ENCODE results near the gene LRP1-AS.

LRP1-AS gene

DNA sequence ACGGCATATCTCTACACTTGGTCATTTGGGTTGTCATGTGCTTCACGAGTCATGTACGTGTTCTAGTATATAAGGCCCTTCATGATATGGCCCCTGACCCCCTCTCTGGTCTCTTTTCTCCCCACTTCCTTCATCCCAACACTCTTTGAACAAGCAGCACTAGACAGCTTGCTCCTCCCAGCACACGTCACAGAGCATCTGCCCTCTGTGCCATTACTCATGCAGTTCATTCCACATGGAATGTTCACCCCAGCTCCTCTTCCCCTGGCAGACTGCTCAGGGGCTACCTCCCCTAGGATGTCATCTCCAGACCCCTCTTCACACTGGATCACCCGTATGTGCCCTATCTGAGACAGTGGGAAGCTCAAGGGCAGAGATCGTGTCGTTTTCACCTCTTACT, 14.1 kb upstream of the LRP1-AS start:
- H3K4me3 ChIP-seq (ENCODE audit: low read depth, low read length), result no peak overlapping the region

DNA sequence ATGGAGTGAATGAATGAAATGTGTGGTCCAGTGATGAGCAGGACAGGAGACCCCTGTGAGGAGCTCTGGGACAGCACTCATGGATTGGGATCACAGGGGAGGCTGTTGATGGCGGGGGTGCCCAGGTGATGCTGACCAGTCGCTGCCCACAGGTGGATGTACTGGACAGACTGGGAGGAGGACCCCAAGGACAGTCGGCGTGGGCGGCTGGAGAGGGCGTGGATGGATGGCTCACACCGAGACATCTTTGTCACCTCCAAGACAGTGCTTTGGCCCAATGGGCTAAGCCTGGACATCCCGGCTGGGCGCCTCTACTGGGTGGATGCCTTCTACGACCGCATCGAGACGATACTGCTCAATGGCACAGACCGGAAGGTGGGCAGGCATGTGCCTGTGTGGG, 13.3 kb upstream of the LRP1-AS start:
- no peak overlapping the region for H3K4me3 ChIP-seq (ENCODE audit: low read depth, low read length)

DNA sequence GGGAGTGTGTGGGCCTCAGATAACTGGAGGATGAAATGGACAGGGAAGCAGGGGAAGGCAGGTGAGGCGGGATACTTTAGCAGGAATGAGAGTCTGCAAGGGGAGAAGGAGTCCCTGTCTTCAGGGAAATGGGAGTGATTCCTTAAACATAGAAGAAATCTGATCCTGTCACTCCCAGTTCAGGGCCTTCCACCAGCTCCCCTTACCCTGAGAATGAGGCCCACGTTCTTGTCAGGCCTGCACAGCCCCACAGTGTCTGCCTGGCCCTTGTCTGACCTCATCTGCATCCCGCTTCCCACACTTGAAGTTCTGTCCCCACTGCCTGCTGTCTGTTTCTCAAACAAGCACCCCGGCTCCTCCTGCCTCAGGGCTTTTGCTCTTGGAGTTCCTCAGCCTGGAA, 12.6 kb upstream of the LRP1-AS start:
- H3K4me3 ChIP-seq (ENCODE audit: low read depth, low read length), result no peak overlapping the region

DNA sequence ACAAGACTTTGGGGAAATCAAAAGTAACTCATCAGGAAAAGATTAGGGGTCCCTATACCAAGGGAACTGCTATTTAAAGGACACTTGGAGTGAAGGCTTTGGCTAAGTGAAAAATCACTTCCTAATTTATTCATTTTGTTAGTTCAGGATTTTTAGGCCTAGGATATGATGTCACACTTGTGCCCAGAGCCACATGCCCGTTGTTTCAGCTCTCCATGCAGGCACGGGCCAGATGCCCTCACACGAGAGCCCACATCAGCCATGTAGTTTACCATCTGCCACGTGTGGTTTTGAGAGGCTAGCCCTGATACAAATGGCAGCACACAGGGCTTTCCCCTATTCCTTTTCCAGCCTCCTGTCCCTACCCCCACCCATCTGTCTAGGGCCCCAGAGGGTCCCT, 11.9 kb upstream of the LRP1-AS start:
- H3K4me3 ChIP-seq (ENCODE audit: low read depth, low read length), result no peak overlapping the region

DNA sequence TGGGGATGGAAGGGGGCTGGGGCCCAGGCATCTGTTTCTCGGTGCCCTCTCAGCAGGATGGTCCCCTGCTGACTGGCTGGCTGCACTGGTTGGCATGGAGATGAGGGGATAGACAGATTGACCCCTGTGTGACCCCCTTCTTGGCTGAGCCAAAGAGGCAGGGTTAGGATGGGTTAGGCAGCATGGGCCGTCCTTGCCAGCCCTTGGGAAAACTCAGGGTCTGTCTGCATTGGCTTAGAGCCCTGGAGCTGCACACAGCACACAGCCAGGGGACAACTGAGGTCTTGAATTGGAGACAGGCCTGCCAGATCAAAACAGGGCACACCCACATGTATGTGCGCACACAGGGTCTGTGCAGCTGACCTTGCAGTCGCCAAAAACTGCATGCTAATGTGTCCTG, 11.2 kb upstream of the LRP1-AS start:
- no peak overlapping the region for H3K4me3 ChIP-seq (ENCODE audit: low read depth, low read length)

DNA sequence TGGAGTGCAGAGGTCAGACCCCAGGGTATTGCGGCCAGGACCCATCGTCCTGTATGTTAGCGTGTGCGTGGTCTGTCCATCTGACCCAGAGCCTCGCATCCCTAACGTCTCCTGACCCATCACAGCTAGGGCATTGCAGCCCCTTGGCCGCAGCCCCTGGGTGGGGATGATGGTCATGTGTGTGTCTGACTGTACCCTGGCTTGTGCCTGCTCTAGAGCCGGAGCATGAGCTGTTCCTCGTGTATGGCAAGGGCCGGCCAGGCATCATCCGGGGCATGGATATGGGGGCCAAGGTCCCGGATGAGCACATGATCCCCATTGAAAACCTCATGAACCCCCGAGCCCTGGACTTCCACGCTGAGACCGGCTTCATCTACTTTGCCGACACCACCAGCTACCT, 10.8 kb upstream of the LRP1-AS start:
- H3K4me3 ChIP-seq (ENCODE audit: low read depth, low read length), result no peak overlapping the region

DNA sequence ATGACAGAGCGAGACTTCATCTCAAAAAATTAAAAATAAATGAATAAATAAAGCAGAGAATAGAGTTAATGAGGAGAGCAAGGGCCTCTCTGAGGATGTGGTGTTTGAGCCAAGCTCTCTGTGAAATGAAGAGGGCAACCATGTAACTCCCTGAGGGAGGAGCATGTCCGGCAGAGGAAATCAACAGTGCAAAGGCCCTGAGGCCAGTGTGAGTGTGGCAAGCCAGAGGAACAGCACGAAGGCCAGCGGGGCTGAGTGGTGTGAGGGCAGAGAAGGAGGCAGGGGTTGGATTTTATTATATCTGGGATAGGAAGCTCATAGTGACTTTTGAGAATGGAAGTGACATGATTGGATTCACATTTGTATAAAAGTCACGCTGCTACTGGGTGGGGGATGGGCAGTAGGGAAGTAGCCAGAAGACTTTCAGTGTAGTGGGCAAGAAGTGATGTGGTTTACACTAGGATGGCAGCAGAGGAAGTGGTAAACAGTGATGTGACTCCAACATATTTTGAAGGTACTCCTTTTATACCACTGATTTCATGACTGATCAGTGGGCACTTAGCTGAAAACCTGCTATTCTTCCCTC, 10.3 kb upstream of the LRP1-AS start:
- H3K4me3 ChIP-seq (ENCODE audit: low read depth, low read length), result no peak overlapping the region

DNA sequence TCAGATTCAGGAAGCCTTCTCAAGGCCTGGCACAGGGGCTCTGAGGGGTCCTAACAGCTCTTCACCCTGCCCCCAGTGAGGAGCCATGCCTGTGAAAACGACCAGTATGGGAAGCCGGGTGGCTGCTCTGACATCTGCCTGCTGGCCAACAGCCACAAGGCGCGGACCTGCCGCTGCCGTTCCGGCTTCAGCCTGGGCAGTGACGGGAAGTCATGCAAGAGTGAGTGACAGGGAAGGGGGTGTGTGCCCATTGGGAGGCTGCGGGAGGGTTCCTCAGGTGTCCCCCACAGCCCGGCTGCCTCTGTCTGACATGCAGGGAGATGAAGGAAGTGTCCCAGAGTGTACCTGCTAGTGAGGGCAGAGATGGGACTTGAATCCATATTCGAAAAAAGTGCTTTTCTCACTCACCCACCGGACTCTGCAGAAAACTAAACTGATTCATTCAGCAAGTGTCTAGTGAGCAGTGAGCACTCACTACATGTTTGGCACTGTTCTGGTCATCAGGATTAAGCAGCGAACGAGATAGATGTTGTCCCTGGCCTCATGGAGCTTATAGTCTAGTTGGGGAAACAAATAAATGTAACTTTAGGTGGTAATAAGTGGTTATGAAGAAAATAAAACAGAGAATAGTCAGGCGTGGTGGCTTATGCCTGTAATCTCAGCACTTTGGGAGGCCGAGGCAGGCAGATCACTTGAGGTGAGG, 9.4 kb upstream of the LRP1-AS start:
- H3K4me3 ChIP-seq (ENCODE audit: low read depth, low read length), result no peak overlapping the region

DNA sequence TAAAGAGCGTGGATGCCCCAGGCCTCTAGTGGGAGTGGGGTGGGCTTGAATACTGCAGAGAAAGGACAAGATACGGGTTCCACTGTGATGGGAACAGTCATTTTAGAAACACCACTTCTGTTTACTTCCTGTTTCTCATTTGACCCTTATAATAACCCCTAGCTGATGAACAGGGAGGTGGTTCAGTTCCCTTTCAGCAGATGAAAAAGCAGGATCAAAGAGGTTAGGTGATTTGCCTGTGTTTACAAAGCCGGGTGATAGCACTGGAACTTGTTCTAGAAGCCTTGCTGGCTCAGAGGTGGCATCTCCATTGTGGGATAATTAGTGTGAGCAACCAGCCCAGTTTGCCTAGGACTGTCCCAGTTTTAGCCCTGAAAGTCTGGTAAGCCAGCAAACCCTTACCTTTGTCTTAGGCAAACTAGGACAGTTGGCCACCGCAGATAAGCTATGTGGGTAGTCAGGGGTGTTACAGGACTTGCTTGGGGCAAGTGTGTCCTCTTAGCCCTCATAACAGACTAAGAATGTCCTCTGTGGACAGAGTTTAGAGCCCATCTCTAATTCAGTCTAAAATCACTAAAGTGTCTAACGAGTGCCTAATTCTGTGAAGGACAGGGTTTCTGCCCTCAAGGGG, 7.5 kb upstream of the LRP1-AS start:
- no peak overlapping the region for H3K4me3 ChIP-seq (ENCODE audit: low read depth, low read length)

DNA sequence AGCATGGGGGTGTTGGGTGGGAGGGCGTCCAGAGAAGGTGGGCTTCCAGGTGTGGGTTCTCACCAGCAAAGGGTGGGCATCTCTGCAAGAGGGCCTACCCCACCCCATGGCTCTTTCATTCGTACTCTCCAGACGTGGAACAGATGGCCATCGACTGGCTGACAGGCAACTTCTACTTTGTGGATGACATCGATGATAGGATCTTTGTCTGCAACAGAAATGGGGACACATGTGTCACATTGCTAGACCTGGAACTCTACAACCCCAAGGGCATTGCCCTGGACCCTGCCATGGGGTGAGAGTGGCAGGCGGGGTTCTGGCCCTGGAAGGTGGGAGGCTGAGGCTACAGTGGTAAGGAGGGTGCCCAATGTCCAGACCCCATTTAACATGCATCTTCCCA, 6.7 kb upstream of the LRP1-AS start:
- no peak overlapping the region for H3K4me3 ChIP-seq (ENCODE audit: low read depth, low read length)

DNA sequence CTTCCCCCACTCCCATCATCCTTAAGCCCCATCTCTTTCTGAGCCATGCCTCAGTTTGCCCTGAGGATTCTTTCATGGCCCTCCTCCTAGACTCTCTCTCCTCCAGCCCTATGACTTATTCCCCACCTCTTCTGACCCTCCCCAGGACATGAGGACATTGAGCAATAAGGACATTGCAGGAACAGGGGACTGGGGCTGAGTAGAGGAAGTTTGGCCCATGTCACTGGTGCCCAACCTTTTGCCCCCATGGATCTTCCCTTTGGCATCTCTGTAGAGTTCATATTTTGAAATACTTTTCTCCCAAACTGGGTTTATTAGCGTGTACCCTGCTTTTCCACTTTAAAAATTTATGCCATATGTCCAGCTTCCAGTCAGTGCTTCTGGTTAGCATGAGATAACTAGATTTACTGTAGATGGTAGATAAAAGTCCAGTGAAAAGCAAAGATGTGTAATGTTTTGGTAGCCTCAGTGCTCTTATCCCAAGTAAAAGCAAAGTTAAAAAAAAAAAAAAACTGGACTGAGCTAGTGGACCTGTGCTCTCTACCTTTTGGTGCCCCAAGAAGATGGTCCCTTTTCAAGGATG, 6.1 kb upstream of the LRP1-AS start:
- H3K4me3 ChIP-seq (ENCODE audit: low read depth, low read length), result no peak overlapping the region

DNA sequence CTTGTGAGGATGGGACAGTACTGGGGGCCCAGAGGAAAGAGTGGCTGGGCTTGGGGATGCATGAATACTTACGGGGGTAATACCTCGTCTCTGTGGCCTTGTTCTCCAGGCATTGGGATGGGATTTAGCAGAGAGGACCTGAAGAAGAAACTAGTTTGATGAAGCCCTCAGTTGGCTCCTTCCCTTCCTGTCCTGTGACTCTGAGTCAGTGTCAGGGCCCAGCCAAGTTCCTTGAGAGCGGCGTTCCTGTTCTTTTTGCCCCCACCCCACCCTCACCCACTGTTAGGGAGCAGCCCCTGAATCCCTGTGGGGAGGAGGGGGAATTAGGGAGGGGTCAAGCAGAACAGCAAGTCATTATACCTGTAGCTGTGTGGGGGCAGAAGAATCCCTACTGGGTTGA, 5.2 kb upstream of the LRP1-AS start:
- no peak overlapping the region for H3K4me3 ChIP-seq (ENCODE audit: low read depth, low read length)

DNA sequence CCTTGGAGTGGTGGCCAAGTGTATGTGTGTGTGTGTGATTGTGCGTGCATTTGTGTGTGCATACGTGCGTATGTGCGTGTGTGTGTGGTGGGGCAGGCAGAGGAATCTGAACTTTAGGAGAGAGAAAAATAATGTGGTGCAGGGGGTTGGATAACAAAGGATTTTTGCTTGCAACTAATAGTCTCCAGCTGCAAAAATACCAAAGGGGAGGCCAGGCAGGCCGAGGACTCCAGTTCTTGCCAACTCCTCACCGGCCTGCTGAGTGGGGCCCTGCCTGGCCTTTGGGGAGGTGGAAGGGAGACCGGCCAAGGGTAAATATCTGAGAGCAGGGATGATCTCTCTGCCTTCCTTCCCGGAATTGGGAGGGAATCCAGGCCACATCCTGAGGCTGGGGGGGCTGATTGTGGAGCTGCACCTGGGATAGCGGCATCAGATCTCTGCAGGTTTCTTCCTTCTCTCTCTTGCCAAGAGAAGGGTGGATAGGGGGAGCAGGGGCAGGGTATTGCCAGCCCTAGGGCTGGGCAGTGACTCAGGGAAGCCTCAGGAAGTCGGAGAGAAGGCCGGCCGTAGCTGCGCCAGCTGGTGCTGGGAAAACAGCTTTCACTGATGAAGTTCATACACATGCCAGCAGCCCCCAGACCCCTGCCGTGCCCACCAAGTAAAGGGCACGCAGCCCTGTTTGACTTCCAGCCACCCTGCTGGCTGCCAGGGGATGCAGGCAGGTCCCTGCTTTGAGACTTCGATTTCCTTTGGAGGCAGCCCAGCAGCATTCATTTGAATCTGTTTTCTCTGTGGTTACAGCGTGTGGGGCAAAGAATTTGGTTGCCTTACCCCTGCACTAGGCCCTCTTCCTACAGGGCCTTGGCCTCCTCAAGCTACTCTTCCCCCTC, 4.6 kb upstream of the LRP1-AS start:
- H3K4me3 ChIP-seq (ENCODE audit: low read depth, low read length), result no peak overlapping the region

DNA sequence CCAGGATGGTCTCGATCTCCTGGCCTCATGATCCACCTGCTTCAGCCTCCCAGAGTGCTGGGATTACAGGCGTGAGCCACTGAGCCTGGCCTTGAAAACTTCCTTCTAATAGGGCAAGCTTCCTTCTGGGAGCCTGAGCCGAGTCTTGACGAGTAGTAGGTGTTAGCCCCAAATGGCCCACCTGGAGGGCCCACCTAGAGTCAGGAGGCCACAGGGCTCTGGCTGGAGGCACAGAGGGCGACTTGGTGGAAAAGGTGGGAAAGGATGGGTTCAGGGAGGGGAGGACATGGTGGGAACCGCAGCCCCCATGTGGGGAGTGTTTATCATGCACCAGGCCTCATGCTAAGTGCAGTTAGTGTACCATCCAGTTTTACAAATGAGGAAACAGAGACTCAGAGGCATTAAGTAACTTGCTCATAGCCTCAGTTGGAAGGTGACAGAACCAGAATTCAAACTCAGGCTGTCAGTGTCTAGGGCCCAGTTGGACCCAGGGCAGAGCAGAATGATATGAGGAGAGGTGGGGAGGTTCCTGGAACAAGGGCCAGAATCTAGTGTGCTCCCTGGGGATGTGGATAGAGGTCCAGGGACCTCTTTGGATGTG, 3.1 kb upstream of the LRP1-AS start:
- H3K4me3 ChIP-seq (ENCODE audit: low read depth, low read length), result no peak overlapping the region

DNA sequence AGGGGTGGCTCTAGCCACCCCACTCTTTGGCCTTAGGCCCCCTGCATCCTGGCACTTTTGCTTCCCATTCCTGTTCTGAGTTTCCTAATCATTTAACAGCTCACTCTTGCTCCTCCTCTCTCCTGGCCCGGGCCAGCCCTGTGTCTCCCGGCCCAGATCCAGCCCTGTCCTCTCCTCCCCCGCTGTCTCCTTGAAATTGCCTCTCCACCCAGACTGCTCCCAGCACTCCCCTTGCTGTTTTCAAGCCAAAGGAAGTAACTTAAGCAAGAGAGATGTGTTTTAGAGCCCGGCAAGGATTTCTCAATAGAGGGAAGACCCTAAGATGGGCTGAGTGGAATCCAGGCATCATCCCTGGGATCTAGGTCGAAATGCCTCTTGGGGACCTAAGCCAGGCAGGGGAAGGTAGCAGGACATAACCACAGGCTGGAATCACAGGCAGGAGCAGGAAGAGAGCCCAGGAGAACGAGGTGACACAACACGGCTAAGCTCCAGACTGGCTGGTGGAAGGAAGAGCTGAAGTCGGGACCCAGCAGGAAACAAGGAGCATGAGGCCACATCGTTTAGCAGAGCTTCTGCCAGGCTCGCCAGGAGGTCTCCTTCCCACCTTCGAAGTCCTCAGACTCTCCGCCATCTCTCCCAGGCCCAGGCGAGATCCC, 2.0 kb upstream of the LRP1-AS start:
- no peak overlapping the region for H3K4me3 ChIP-seq (ENCODE audit: low read depth, low read length)

DNA sequence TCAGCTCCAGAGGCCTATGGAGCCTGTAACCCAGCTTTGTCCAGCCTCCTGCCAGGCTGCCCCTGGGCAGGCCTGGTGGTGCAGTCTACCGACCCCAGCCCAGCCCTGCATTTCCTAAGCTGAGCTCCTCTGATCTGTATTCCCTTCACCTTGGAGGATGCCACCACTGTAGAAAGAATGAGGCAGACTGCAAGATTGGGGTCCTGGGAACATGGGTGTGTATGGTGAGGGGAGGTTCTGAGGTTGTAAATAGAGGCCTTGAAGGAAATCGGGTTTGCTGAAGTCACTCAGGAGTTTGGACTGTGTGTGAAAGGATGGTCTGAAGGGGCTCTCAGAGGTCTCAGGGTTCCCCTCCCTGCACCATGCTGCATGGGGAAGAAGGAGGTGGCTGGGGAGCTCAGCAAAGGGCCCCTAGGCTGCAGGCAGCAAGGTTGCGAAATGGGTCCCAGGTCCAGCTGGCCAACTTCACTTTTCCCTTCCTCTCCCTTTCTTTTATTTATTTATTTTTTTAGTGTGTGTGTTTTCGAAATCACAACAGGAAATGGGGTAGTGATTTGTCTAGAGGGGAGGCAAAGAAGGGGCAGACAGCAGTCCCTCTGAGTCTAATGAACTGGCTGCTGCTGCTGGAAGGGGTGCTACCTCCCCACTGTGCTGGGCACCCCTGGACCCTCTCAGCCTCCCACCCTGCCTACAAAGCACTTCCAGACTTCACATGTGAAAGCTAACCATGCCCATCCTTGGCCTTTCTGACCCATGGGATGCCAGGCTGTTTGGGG, 1.2 kb upstream of the LRP1-AS start:
- no peak overlapping the region for H3K4me3 ChIP-seq (ENCODE audit: low read depth, low read length)

DNA sequence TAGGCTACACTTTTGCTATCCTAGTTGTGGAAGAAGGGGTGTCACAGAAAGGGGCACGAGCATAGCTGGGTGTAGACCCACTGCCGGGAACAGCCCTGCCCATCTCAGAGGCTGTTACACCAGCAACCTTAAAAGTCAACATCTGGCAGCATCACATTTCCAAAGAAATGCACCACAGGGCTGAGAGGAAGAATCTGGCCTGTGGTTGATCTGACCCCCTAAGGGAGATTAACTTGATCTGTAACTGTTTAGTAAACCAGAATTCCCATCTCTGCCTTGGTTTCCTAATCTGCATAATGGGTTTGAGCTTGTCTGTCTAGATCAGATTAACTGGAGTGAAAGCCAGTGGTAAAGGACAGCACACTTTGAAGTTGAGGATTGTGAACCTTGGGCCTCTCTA, 1.3 kb downstream of the LRP1-AS start:
- H3K4me3 ChIP-seq (ENCODE audit: low read depth, low read length), result no peak overlapping the region

DNA sequence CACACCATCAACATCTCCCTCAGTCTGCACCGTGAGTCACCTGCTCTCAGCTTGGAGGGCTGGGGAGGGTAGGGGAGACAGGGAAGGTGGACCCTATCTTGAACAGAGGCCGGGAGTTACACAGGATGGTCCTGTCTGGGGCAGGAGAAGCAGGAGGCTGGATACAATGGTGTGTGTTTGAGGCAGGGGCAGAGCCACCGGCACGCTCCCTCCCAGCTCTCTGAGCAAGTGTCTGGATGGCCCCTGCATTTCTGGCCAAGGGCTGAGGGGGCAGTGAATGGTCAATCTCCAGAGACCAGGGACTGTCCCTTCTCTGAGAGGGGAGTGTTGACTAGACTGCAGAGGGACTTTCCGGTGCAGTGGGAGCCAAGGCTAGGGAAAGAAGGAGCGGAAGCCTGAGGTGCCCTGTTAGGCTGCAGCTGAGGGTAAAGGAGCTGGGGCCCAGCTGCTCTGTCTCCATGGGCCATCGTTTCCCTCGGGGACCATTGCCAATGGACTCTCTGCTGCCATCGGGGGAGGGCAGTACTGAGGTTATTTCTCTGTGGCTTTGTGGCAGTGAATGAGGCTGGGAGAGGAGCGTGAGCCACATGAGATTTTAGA, 1.9 kb downstream of the LRP1-AS start:
- H3K4me3 ChIP-seq (ENCODE audit: low read depth, low read length), result no peak overlapping the region

DNA sequence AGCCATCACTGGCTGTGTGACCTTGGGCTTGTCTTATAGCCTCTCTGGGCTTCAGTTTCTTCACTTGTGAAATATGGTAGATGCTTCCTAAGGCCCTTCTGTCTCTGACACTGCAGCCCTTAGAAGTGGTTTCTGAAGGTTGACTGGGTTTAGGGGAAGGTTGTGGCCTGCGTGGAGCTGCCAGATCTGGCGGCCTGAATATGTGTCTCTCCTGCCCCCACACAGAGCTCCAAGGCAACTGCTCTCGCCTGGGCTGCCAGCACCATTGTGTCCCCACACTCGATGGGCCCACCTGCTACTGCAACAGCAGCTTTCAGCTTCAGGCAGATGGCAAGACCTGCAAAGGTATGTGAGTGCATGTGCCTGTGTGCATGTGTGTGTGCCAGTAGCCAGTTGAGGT, 4.0 kb downstream of the LRP1-AS start:
- H3K4me3 ChIP-seq (ENCODE audit: low read depth, low read length), result no peak overlapping the region

Data from iPS-11a (cell line).